ENCODE measurements around the gene TNS3. TPM values are rescaled to one million over a fixed set of nuclear protein-coding genes. Genes with fewer than 3 reads are reported as not detected.

TNS3 gene
- total and polyA plus RNA-seq, 10 of the 15 experiments (the other 5 are each of a cell fraction or from before 2014, with no cell fraction given), result 0.27 to 2.7 (median 0.79) TPM

DNA sequence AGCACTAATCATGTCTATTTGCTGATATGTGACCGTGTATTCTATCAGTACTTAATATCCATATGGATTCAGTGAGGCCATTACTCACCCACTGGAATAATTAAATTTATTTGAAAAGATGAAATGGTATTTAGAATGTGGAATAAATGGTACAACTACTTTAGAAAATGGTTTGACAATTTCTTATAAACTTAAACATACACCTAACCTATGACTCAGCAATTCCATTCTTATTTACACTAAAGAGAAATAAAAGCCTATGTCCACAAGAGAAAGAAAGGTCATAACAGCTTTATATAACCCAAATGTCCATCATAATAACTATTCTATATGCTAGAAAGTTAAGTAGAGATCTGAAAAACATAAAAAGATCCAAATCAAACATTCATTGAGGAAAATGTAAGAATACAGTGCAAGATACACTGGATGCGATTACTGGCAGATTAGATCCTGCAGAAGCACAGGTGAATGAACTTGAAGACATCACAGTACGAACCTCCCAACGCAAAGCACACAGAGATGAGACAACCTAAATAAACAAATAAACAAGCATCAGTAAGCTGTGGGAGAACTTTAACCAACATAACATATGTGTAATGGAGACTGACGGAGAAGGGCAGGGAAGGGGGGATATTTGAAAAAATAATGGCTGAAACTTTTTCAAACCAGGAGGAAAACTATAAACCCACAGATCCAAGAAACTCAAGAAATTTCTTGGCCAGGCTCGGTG lies 51.9 kb downstream of the TNS3 start:
- no peak for TF ChIP-seq CBFB (IDR thresholded peaks at IDR 0.05; ENCODE audit: low read depth)
- no peak for TF ChIP-seq RELA (IDR thresholded peaks at IDR 0.05; ENCODE audit: borderline replicate concordance, partially characterized antibody)
- no peak for TF ChIP-seq FOS (IDR thresholded peaks at IDR 0.05; ENCODE audit: borderline replicate concordance, extremely low read depth, insufficient read length)
- TF ChIP-seq, protein P1, sequence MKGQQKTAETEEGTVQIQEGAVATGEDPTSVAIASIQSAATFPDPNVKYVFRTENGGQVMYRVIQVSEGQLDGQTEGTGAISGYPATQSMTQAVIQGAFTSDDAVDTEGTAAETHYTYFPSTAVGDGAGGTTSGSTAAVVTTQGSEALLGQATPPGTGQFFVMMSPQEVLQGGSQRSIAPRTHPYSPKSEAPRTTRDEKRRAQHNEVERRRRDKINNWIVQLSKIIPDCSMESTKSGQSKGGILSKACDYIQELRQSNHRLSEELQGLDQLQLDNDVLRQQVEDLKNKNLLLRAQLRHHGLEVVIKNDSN (IDR thresholded peaks at IDR 0.05; ENCODE audit: borderline replicate concordance, extremely low read length, insufficient read depth, low read depth, low read length), result no peak
- TF ChIP-seq, protein P2, sequence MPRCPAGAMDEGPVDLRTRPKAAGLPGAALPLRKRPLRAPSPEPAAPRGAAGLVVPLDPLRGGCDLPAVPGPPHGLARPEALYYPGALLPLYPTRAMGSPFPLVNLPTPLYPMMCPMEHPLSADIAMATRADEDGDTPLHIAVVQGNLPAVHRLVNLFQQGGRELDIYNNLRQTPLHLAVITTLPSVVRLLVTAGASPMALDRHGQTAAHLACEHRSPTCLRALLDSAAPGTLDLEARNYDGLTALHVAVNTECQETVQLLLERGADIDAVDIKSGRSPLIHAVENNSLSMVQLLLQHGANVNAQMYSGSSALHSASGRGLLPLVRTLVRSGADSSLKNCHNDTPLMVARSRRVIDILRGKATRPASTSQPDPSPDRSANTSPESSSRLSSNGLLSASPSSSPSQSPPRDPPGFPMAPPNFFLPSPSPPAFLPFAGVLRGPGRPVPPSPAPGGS (IDR thresholded peaks at IDR 0.05; ENCODE audit: borderline replicate concordance, insufficient read depth, low read depth, low read length, poor library complexity, severe bottlenecking), result no peak
- H3K36me3 ChIP-seq (ENCODE audit: control insufficient read depth in 2 of 2, insufficient read depth in 2 of 2, low read length in 1 of 2), result no peaks in the 10 kb centered on the region
- H3K4me2 ChIP-seq (ENCODE audit: control insufficient read depth, insufficient read depth), result no peak overlapping the region
- 0 out of 4 replicates have a peak, but pooled peaks cover 0 to 1% of the 10 kb centered on the region in 2 experiments for H3K27me3 ChIP-seq (replicated peaks in 1 of 2; ENCODE audit: control insufficient read depth in 2 of 2, insufficient read depth in 2 of 2, low read length in 1 of 2)
- in situ Hi-C loops (cut with MboI) (no loop called here), intact Hi-C loops (cut with micrococcal nuclease; ENCODE audit: unreplicated experiment) (no loop called here)
- H3K79me2 ChIP-seq (ENCODE audit: control insufficient read depth, insufficient read depth, low read length), result no peaks in the 10 kb centered on the region
- no peak overlapping the region for H3K9ac ChIP-seq (ENCODE audit: control insufficient read depth, insufficient read depth, low read length)
- ATAC-seq (no peak), DNase-seq (ENCODE audit: low read depth, low spot score) (no peak), FAIRE-seq (no peak)
- no peak overlapping the region for H3K4me3 ChIP-seq
- ChIA-PET POLR2A (no interaction called here), CTCF (no interaction called here), SMC1A (ENCODE audit: uncharacterized antibody, unreplicated experiment) (no interaction called here), RAD21 (ENCODE audit: unreplicated experiment) (no interaction called here)
- no peak overlapping the region for H2AFZ ChIP-seq (ENCODE audit: control insufficient read depth, low read depth, low read length)
- no peaks in the 10 kb centered on the region for H3K9me3 ChIP-seq (replicated peaks; ENCODE audit: control insufficient read depth, insufficient read depth, low read length)
- BruUV-seq (replicated peaks), result no TSS peak
- no peaks in the 10 kb centered on the region for H4K20me1 ChIP-seq (ENCODE audit: control insufficient read depth, insufficient read depth)
- no peak overlapping the region for H3K27ac ChIP-seq (ENCODE audit: control insufficient read depth, insufficient read depth)
- no peaks in the 10 kb centered on the region for H3K4me1 ChIP-seq (ENCODE audit: control insufficient read depth, insufficient read depth, low read length)
- WGBS (ENCODE audit: insufficient coverage, insufficient replicate concordance, low lambda C conversion rate, missing lambda C conversion rate), result 81% methylated on average over 6 of the region's 6 CpGs

Measured in GM12878 (cell line).